ENCODE measurements around the gene OSBPL9.

OSBPL9 gene, protein sequence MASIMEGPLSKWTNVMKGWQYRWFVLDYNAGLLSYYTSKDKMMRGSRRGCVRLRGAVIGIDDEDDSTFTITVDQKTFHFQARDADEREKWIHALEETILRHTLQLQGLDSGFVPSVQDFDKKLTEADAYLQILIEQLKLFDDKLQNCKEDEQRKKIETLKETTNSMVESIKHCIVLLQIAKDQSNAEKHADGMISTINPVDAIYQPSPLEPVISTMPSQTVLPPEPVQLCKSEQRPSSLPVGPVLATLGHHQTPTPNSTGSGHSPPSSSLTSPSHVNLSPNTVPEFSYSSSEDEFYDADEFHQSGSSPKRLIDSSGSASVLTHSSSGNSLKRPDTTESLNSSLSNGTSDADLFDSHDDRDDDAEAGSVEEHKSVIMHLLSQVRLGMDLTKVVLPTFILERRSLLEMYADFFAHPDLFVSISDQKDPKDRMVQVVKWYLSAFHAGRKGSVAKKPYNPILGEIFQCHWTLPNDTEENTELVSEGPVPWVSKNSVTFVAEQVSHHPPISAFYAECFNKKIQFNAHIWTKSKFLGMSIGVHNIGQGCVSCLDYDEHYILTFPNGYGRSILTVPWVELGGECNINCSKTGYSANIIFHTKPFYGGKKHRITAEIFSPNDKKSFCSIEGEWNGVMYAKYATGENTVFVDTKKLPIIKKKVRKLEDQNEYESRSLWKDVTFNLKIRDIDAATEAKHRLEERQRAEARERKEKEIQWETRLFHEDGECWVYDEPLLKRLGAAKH

DNA sequence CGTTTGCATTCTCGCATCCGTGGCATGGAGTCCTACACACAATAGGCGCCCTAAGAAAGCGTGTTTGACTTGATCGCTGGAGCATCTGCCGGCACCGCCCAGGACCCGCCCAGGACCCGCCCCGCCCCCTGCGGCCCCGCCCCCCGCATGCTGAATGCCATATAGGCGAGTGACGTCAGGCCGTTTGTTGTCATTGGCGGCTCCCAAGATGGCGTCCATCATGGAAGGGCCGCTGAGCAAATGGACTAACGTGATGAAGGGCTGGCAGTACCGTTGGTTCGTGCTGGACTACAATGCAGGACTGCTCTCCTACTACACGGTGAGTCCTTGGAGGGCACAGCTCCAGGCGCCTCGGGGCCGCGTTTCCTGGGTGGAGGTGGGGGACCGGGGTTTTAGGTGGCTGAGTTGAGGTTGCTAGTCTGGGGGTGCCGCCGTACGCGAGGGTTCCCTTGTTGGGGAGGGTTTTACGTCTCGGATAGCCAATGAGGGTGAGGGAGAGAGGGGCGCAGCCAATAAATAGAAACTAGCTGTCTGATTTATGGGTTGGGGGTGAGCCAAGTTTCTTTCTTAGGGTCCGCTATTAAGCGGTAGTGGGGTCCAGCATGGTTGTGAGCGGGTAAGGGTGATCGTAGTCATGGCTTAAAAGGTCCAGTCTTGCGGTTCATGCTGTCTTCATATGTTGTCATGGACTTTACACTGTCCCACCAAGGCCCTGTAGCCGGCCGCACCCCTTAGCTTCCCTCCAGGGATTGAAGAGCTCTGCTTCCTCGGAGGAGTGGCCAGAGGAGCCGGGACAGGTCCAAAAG is at the start of gene OSBPL9:
OSBPL9 (plus strand) TSS at position 190 of the 806 bp plus-strand sequence; CDS start at position 209, 19 bp downstream.
- DNase-seq: peak; percentile 71

DNA sequence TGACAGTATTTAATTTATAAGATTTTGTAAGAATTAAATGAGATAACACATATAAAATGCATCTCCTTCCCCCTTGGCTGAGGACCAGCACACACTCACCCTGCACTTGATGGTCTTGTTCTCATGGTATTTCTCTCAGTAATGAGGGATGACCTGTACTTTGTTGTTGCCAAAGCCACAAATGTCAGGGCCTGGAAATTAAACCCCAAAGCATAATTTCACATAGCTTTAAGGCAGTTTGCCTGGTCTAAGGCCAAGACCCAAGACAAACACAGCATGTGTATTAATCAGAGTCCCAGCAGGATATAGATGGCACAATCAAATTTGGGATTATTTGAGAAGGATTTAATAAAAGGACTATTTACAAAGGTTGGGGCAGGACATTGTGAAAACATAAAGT is 49.2 kb upstream of the OSBPL9 start:
- DNase-seq: no peak

DNA sequence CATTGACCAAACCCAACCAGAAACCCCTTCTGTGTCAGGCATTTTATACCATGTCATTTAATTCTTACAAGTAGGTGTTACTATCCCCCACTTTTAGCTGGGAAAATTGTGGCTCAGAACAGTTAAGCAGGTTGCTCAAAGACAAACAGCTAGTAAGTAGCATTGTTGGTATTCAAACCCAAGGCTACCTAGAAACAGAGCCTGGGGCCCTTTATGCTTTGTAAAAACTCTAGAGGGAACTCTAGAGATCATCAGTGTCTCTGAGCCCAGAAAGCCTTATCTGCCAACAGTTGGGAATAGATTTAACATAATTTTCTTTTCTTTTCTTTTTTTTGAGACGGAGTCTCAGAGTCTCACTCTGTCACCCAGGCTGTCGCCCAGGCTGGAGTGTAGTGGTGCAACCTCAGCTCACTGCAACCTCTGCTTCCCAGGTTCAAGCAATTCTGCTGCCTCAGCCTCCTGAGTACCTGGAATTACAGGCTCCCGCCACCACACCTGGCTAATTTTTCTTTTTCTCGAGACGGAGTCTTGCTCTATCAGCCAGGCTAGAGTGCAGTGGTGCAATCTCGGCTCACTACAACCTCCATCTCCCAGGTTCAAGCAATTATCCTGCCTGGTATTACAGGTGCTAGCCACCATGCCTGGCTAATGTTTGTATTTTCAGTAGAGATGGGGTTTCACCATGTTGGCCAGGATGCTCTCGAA is 48.5 kb upstream of the OSBPL9 start:
- DNase-seq: no peak

DNA sequence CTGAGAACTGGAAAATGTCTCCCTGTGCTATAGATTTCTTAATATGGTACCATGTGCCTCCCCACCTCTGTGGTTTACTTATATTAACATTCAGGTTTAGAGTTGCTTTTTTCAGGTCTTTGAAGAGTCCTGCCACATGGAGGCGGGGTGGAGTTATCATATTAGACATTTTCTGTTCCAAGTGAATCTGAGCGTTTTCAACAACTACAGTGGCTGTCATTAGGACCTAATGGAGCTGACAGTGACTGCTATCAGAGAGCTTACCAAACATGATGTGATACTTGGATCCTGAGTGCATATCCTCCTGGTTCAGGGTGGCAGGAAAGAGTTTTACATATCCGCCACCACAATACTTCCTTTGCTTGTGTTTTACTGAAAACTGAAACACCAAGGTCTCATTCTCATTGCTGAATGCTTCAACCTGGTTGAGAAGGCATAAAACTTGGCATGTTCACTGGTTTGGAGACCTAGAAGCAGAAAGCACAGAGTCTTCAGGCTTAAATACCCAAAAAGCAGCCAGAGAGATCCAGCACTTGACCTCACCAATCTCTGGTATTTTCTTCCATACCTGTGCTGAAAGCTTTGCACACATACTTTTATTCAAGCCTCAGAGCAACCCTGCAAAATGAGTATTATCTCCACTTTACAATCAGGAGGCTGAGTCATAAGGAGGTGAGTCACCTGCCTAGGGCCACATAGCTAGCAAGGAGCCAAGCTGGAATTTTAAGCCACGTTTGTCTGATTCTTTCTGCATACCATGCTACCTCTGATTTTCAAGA is 47.4 kb upstream of the OSBPL9 start:
- DNase-seq: peak; percentile 79

DNA sequence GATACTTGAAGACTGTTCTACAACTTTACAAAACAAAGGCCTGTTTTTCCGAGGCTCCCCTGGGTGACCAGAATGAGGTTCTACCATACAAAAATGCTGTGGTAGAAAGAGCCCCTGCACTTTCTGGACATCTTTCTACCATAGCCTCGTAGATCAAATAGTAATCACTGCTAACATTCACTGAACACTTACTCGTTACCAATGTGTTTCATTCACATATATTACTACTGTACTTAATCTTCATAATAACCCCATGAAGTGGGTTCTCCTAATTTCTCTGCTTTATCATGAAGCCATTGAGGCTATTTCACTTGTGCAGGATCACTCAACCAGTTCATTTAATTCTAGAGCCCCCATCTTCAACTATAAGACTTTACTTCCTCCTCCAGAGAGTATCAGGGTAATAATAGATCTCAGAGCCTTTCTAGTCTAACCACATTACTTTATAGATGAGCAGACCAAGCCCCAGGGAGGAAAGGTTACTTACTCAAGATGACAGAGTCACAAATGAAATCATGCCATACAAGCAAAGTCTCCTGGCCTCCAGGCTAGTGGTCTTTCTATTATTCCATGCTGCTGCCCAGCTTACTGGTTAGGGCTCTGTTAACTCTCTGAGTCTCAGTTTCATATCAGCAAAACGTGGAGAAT is 46.7 kb upstream of the OSBPL9 start:
- no peak for DNase-seq

DNA sequence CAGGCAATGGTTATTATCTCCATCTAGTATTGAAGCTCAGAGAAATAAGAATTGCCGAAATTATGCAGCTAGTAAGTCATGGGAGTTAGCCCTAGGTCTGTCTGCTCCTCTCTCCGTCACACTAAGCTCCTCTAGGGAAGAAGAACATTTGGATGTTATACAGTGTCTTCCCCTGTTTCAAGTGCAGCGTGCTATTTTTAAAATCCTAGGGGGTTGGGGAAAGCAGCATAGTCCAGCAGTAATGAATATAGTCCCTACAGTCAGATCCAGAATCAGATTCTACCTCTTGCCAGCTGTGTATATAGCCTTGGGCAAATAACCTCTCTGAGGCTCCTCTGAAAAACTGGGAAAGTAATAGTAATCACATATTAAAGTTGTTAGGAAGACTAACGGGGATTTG is 44.5 kb upstream of the OSBPL9 start:
- DNase-seq: no peak

DNA sequence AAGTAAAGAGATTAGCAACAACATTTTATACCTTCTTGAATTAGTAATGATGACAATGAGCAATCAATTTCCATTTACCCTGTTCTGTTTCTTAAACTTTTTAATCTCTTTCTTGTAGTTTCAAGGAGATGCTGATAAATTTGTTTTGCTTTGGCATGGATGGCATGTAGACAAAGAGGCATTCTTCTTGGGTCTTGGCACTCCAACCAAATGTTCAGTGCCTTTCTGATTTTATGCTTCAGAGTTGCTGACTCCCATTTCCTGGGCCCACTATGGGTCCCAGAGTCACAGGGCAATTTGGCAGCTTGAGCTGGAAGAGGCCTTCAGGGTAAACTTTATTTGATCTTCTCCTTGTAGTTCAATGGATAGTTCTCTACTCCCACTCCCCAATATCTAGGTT is 42.1 kb upstream of the OSBPL9 start:
- DNase-seq: no peak

DNA sequence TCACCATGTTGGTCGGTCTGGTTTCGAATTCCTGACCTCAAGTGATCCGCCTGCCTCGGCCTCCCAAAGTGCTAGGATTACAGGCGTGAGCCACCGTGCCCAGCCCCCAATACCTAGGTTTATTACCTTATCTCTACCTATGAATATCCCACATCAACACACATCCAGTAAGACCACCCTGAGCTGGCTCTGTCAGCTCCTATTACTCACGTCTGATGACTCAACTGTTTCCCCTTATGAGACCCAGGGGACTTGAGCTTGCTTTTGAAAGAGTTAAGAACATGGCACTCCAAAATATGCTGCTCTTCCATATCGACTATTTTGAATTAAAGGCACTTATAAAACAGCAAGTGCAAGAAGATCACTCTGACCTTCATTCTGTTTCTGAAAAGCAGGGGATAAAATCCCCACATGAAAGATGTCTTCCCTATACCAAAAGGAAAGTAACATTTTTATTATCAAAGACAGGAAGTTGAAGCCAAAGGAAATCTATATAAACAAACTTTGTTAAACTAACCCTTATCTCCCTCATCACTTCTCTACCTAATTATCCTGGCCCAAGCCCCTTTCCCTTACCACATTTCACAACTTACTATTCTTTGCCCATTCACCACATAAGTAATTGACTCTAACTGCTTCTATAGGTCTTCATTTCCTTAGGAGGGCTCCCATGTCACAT is 41.3 kb upstream of the OSBPL9 start:
- DNase-seq: peak; percentile 66

DNA sequence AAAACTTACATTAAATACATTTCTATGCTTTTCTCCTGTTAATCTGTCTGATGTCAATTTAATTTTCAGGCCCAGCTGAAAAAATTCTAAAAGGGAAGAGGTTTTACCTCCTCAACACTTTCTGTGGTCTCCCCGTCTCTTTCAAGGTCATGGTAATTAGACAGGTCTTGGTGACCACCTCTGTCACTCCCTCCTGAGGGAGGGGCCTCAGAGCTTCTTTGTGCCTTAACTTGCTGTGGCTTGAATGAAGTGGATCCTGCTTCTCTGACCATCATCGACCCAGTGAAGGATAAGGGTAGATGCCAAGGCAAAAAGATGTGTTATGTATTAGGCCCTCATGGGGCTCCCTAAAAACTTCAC is 40.8 kb upstream of the OSBPL9 start:
- DNase-seq: no peak

DNA sequence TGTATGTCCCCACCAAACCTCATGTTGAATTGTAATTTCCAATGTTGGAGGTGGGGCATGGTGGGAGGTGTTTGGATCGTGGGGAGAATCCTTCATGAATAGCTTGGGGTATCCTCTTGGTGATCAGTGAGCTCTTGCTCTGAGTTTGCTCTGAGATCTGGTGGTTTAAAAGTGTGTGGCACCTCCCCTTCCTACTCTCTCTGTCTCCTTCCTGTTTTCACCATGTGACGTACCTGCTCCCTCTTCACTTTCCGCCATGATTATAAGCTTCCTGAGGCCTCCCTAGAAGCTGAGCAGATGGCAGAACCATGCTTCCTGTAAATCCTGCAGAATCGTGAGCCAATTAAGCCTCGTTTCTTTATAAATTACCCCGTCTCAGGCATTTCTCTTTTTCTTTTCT is 40.0 kb upstream of the OSBPL9 start:
- no peak for DNase-seq

DNA sequence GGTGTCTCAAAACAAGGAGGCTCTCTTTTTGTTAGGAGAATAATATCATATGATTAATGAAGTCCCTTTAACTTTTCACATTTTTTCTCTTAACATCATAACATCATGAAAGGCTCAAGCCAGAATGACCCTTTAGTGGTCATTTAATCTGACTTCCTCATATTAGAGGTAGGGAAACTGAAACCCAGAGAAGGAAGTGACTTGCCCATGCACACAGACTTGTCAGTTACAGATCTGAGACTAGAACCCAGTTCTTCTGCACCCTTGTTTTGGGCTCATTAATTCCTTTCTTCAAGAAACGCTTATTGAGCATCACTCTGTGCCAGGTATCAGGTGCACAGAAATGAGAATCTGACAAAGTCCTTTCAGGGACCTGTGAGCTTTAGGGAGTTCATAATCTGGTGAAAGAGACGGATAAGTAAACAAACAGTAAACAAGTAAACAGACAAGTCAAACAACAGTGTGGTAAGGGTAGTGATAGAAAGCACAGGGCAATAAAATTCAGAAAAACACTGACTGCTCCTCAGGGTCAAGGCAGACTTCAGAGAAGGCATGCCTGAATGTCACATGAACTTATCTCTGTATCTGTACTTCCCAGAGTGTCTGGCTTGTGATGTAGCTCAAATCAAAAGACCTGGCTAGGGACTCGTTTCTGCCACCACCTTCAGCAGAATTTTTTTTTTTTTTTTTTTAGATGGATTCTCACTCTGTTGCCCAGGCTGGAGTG is 38.3 kb upstream of the OSBPL9 start:
- peak; percentile 4 for DNase-seq

DNA sequence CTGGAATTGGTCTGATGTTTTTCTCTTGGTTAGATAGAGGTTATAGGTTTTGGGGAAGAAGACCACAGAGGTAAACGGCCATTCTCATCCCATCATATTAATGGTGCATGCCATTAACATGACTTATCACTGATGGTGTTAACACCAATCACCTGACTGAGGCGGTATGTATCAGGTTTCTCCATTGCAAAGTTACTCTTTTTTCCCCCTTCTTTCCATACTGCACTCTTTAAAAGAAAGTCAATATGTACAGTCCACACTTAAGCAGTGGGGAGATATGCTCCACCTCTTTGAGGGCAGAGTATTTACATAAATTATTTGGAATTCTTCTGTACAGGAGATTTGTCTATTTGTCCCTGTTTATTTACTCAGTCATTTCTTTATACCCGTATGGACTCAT is 35.7 kb upstream of the OSBPL9 start:
- no peak for DNase-seq

DNA sequence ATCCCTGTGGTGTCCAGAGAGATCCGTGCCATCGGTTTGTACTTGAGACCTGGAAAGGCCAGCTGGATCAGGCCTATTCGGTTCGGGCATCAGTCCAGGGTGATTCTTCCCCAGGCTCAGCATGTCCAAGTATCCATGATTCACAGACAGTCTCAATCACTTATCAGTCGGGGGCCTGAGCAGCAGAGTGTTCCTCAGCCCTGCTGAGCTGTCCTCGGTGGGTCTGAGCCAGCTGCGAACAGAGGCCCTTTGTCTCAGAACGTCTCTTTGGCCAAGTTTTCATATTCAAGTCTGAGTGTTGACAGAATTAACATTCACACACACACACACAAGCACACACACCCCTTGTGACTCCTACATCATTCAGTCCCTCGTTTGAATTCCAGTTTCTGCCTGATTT is 33.4 kb upstream of the OSBPL9 start:
- DNase-seq: no peak

DNA sequence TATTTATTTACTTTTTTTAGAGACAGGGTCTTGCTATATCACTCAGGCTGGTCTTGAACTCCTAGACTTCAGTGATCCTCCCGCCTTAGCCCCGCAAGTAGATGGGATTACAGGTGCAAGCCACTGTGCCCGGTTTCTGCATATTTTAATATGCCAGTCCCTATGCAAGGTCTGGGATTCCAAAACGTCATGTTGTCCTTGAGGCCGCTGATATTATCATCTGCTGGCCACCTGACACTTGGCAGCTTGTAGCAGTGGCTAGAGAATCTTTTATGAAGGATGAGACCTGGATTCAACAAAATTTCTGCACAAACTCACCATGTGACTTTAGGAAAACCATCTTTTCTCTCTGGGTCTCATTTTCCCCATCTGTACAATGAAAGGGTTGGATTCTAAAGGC is 32.9 kb upstream of the OSBPL9 start:
- DNase-seq: no peak

DNA sequence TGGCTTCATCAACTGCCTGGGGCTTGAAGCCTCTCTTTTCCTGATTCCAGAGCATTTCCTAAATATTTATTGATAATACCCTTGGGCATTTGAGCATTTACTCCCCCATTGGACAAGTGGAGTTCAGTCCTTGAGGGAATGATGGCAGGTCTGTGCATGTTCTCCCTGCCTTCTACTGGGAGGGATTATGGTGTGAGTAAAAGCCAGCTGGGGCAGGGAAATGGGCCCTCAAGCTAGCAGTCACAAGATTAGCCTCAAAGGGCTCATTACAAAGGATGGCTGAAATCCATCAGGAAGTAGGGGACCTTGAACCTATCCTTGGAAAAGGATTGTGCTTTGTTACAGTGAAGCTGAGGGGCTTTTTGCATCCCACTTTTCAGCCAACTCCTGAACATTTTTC is 24.2 kb upstream of the OSBPL9 start:
- DNase-seq: no peak

DNA sequence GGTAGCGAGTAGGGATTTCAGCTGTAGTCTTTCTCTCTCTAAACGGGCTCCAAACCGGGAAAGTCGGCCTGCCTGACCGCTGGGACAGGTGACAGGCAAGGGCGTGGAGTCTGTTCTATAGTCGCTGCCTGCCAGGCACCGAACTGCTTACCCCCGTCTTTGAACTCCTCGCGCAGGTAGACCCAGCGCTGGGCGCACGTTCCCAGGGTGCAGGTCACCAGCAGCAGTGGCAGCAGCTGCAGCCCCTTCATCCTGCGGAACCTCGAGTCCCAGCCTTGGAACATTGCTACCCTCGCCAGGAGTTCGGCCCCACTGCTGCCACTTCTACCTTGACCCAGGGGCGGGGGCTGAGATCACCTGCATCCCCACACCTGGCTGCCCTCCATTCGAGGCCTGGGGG is 22.2 kb upstream of the OSBPL9 start:
- DNase-seq: no peak

DNA sequence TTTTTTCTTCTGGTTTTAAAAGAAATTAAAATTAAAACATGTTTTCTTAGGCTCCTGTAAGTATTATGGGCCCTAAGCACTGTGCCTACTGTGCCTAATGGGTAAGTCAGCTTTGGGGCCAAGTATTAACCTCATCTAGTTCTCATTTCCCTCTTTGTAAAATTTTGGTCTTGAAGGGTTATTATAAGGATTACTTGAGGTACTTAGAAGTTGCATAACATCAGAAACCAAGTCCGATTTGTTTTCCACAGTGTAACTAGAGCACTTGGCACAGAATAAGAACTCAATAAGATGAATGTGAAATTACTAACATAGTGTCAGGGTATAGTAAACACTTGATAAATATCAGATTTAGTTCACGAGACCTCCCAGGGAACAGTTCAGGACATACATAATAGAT is 16.4 kb upstream of the OSBPL9 start:
- DNase-seq: no peak

DNA sequence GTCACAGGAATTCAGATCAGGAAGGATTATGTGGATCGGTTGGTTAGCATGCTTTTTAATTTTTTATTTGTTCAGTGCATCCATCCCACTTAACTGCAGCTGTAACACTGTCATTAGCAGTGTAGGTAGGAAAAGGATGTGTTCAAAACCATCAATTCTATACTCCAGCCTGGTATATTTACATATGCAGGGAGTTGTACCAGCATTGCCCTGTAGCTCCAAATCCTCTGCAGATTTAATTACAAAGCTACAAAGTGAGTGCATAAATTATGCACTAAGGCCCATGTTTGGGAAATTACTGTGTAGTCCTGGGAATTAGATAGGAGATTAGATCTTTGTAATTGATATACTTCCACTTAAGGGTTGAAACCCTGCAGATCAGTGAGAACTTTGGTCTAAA is 15.9 kb upstream of the OSBPL9 start:
- DNase-seq: no peak

DNA sequence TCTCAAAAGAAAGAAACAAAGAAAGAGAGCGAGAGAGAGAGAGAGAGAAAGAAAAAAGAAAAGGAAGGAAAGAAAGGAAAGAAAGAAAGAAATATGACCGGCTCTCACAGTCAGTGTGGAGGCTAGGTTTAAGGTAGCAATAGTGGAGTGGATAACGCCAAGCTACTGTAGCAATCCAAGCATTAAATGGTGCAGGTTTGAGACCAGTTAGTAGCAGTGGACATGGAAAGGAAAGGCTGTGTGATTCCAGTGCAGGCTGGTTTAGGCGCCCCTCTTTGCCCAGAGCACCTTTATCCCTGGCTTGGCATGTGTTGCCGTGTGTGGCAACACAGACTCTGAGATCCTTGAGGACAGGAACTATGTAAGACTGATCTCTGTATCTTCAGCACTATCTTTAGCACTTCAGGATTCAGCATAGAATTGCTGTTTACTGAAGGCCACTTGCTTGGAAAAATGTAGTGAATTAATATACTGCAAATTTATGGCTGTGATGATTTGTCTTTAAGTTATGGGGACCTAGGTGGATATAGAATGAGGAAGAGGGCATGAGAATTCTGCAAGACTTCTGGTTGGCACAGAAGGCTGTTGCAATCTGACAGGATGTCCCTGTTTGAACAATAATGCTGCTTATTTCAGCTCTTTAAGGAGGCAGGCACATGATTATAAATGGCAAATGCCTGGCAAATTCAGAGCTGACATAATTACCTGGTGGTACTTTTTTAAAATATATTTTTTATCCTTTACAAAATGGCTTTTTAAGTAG is 10.8 kb upstream of the OSBPL9 start:
- DNase-seq: peak; percentile 78

DNA sequence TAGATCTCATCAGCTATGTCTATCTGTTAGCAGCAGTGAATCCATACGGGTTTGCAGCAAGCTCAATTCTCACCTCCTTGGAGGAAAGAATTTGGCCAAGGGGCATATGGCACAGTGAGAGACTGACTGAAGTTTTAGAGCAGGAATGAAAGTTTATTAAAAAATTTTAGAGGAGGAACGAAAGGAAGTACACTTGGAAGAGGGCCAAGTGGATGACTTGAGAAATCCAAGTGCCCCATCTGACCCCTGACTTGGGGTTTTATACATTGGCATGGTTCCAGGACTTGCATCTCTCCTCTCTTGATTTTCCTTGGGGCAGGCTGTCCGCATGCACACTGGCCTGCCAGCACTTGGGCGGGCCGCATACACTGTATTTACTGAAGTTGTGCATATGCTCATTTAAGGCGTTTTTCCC is 9.2 kb upstream of the OSBPL9 start:
- DNase-seq: peak; percentile 31
